Measurements from ENCODE around the gene WBP4. TPM values are rescaled to one million over a fixed set of nuclear protein-coding genes. Genes with fewer than 3 reads are reported as not detected.
A peak's percentile ranks its signal among the peaks of the same experiment; 100 is the strongest.
"Not testable (repeated sequence)": the region's sequence is repeated elsewhere in the genome, so short reads cannot be mapped to it uniquely, and the experiment has no call there.

WBP4 gene
- total RNA-seq, 1 experiment from 2014 or later, result 11.4 TPM

GRCh38 chr13:41130356-41130755 lies 69.0 kb downstream of the WBP4 start:
- in situ Hi-C loops (cut with HindIII; ENCODE audit: low pct_unique_long_range_greater_than_20kb, low sequenced_read_pairs), result no loop called here
- no peak for DNase-seq (ENCODE audit: low read depth, low spot score)

GRCh38 chr13:41131189-41131588 lies 69.9 kb downstream of the WBP4 start:
- in situ Hi-C loops (cut with HindIII; ENCODE audit: low pct_unique_long_range_greater_than_20kb, low sequenced_read_pairs); DNase-seq (ENCODE audit: low read depth, low spot score): not testable (repeated sequence)

GRCh38 chr13:41131660-41132511 lies 70.6 kb downstream of the WBP4 start:
- in situ Hi-C loops (cut with HindIII; ENCODE audit: low pct_unique_long_range_greater_than_20kb, low sequenced_read_pairs); DNase-seq (ENCODE audit: low read depth, low spot score): not testable (repeated sequence)

- DNase-seq (ENCODE audit: low read depth, low spot score), result peak; percentile 99
- in situ Hi-C loops (cut with HindIII; ENCODE audit: low pct_unique_long_range_greater_than_20kb, low sequenced_read_pairs), result no loop called here
These were observed 71.3 kb downstream of the WBP4 start, which contains the start of gene KBTBD6 for GRCh38 chr13:41132512-41133152. KBTBD6 (minus strand) TSS chr13:41132802; CDS start chr13:41132511, 291 bp downstream.

Small RNA genes within 50 kb of the gene (small RNA-seq; reads per million reads assigned to genes)
- 0 reads per million in 2 experiments for gene MIR3168
- gene RN7SL597P, result 0 to 0.10 reads per million in 2 experiments

Other genes with a start within 250 kb of the WBP4 start
- gene ELF1, start 42.2 kb upstream of the WBP4 start, total RNA-seq (2014; rRNA removed; shearing (Covaris generic)), result 51.0 and 56.7 TPM in 2 replicates
- gene KBTBD6, start 71.3 kb downstream of the WBP4 start, total RNA-seq (2014; rRNA removed; shearing (Covaris generic)), result 12.7 and 14.3 TPM in 2 replicates
- gene KBTBD7, start 133.1 kb downstream of the WBP4 start, total RNA-seq (2014; rRNA removed; shearing (Covaris generic)), result 7.3 and 8.0 TPM in 2 replicates
- 18.3 and 26.7 TPM in 2 replicates for gene MTRF1, start 202.1 kb downstream of the WBP4 start, total RNA-seq (2014; rRNA removed; shearing (Covaris generic))
- 4.2 and 6.7 TPM in 2 replicates for gene NAA16, start 249.8 kb downstream of the WBP4 start, total RNA-seq (2014; rRNA removed; shearing (Covaris generic))